ENCODE measurements around the gene CAMK2B.

Gene CAMK2B

DNA sequence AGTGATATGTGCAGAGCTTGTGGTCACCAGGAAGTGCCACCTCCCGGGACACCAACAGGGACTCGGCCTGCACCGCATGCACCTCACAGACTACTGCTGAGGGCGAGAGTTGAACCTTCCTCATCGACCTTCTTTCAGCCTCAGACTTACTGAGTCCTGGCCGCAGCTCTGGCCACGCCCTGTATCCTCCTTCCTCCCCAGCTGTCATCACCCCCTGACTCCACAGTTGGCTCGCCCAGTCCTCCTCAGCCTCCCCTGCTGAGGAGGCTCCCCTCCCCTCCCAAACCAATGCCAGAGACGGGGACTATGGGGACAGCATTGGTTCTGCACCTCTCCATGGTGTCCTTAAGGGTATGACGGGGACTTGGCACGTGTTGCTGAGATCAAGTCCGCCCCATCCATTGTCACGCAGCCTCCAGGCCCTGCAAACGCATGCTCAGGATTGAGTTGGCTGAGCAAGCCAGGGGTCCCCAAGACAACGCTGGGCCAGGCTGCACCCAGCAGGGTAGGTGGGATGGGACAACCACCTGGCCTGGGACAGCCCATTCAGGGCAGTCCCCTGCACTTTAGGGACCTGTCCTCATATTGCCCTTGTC lies 75.7 kb downstream of the CAMK2B start:
- Histone ChIP-seq H3K9me3 (ENCODE audit: insufficient read depth, low read length) (no peaks in the 10 kb centered on the region), H3K9me2 (replicated peaks; ENCODE audit: insufficient read depth, low read length) (no peaks in the 10 kb centered on the region), H3F3A (ENCODE audit: insufficient read depth) (no peaks in the 10 kb centered on the region), H2AFZ (ENCODE audit: low read depth, low read length, severe bottlenecking) (no peak overlapping the region), H4K20me1 (ENCODE audit: low read depth, low read length) (no peaks in the 10 kb centered on the region), H3K27me3 (ENCODE audit: low read length) (no peaks in the 10 kb centered on the region), H3K4me3 (ENCODE audit: insufficient read depth, low read length, poor library complexity, severe bottlenecking) (no peak overlapping the region), H3K79me2 (ENCODE audit: insufficient read depth, low read length) (no peaks in the 10 kb centered on the region), H3K9ac (ENCODE audit: low read length) (no peak overlapping the region), H3K4me2 (ENCODE audit: low read depth, low read length, poor library complexity, severe bottlenecking) (no peak overlapping the region), H3K36me3 (ENCODE audit: low read length) (no peaks in the 10 kb centered on the region), H3K27ac (ENCODE audit: low read depth, low read length) (no peak overlapping the region)
- TF ChIP-seq, protein P1, sequence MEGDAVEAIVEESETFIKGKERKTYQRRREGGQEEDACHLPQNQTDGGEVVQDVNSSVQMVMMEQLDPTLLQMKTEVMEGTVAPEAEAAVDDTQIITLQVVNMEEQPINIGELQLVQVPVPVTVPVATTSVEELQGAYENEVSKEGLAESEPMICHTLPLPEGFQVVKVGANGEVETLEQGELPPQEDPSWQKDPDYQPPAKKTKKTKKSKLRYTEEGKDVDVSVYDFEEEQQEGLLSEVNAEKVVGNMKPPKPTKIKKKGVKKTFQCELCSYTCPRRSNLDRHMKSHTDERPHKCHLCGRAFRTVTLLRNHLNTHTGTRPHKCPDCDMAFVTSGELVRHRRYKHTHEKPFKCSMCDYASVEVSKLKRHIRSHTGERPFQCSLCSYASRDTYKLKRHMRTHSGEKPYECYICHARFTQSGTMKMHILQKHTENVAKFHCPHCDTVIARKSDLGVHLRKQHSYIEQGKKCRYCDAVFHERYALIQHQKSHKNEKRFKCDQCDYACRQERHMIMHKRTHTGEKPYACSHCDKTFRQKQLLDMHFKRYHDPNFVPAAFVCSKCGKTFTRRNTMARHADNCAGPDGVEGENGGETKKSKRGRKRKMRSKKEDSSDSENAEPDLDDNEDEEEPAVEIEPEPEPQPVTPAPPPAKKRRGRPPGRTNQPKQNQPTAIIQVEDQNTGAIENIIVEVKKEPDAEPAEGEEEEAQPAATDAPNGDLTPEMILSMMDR (IDR thresholded peaks at IDR 0.05; ENCODE audit: insufficient read depth, low read length, poor library complexity, severe bottlenecking) = no peak
- no peak for TF ChIP-seq EZH2phosphoT487 (conservative IDR thresholded peaks at IDR 0.05; ENCODE audit: low read length)

DNA sequence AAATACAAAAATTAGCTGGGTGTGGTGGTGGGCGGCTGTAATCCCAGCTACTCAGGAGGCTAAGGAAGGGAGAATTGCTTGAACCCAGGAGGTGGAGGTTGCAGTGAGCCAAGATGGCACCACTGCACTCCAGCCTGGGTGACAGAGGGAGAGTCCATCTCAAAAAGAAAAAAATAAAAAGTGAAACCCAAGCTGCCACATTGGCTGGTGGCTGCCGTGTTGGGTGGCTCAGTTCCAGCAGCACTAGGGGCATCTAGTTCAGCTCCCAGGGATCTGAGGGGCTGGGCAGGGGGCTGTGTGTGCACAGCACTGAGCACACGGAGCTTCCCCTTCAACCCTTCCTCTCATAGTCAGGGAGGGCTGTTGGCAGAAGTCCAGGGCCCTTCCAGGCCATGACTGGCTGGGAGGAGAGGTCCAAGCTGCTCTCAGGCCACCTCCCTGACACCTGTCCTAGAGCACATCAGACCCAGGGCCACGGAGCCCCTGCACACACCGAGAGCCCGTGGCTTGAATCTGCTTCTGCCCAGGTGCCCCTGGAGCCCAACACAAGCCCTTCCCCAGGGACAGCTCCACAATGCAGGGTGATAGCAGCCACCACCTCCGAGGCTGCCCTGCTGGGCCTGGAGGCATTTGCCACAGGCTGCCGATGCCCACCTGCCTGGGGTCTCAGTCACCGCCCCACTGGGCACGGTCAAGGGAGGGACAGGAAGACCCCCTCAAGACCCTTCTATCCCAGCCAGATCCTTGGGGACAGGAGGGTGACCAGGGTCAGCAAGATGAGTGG lies 77.3 kb downstream of the CAMK2B start:
- H3K4me2 ChIP-seq (ENCODE audit: low read depth, low read length, poor library complexity, severe bottlenecking) = no peak overlapping the region

DNA sequence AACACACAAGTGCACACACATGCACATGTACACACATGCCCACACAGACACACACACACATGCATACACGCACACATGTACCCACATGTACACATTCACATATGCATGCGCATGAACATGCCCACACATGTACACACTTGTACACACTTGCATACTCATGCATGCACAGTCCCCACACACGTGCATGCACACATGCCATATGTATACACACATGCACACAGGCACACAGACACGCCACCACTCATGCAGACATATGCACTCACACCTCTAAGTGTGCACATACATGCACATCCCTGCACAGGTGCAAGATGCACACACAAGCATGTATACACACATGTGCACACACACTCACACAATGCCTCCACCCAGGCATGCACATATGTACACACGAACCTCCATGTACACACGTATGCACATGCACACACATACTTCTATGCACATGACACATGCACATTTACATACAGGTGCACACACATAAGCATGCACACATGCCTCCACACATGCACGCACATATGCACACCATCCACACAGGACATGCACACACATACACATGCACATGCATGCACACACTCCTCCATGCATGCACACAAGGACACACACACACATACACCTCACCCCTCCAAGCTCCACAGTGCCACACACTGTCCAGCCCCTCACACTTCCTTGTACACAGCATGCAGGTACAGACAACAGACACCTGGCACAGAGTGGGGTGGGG lies 78.8 kb downstream of the CAMK2B start:
- Histone ChIP-seq H3K9ac (ENCODE audit: low read length) (no peak overlapping the region), H3K27me3 (ENCODE audit: low read length) (no peaks in the 10 kb centered on the region), H4K20me1 (ENCODE audit: low read depth, low read length) (no peaks in the 10 kb centered on the region), H3K36me3 (ENCODE audit: low read length) (no peaks in the 10 kb centered on the region), H3K9me3 (ENCODE audit: insufficient read depth, low read length) (no peaks in the 10 kb centered on the region), H2AFZ (ENCODE audit: low read depth, low read length, severe bottlenecking) (no peak overlapping the region), H3K79me2 (ENCODE audit: insufficient read depth, low read length) (no peaks in the 10 kb centered on the region), H3K27ac (ENCODE audit: low read depth, low read length) (no peak overlapping the region), H3K4me3 (ENCODE audit: insufficient read depth, low read length, poor library complexity, severe bottlenecking) (no peak overlapping the region), H3K9me2 (replicated peaks; ENCODE audit: insufficient read depth, low read length) (no peaks in the 10 kb centered on the region), H3K4me2 (ENCODE audit: low read depth, low read length, poor library complexity, severe bottlenecking) (no peak overlapping the region), H3F3A (ENCODE audit: insufficient read depth) (no peaks in the 10 kb centered on the region)
- TF ChIP-seq, protein P1 (IDR thresholded peaks at IDR 0.05; ENCODE audit: insufficient read depth, low read length, poor library complexity, severe bottlenecking) = no peak
- no peak for TF ChIP-seq EZH2phosphoT487 (conservative IDR thresholded peaks at IDR 0.05; ENCODE audit: low read length)

More for the DNA sequence above, 77.3 kb downstream of the CAMK2B start:
- TF ChIP-seq EZH2phosphoT487 (conservative IDR thresholded peaks at IDR 0.05; ENCODE audit: low read length) = no peak
- TF ChIP-seq, protein P1 (IDR thresholded peaks at IDR 0.05; ENCODE audit: insufficient read depth, low read length, poor library complexity, severe bottlenecking) = no peak
- Histone ChIP-seq H3K36me3 (ENCODE audit: low read length) (no peaks in the 10 kb centered on the region), H3K9ac (ENCODE audit: low read length) (no peak overlapping the region), H3K4me3 (ENCODE audit: insufficient read depth, low read length, poor library complexity, severe bottlenecking) (no peak overlapping the region), H4K20me1 (ENCODE audit: low read depth, low read length) (no peaks in the 10 kb centered on the region), H3K79me2 (ENCODE audit: insufficient read depth, low read length) (no peaks in the 10 kb centered on the region), H2AFZ (ENCODE audit: low read depth, low read length, severe bottlenecking) (no peak overlapping the region), H3K9me2 (replicated peaks; ENCODE audit: insufficient read depth, low read length) (no peaks in the 10 kb centered on the region), H3K27me3 (ENCODE audit: low read length) (no peaks in the 10 kb centered on the region), H3K9me3 (ENCODE audit: insufficient read depth, low read length) (no peaks in the 10 kb centered on the region), H3K27ac (ENCODE audit: low read depth, low read length) (no peak overlapping the region), H3F3A (ENCODE audit: insufficient read depth) (no peaks in the 10 kb centered on the region)
